22Rv1 (cell line): ENCODE data around the gene CEP95.

ENCODE experiments used
- CTCF ChIP-seq: fragments of 450-650 bp; IDR thresholded peaks from 2 replicates; pipeline ENCODE4 v1.5.1; 2017; ENCODE audit warnings: mild to moderate bottlenecking
- ZFX ChIP-seq: fragments of 450-650 bp; IDR thresholded peaks from 2 replicates; pipeline ENCODE4 v1.6.1; 2017; ENCODE audit warnings: antibody characterized with exemption, borderline replicate concordance

- TF ChIP-seq CTCF (no peak), ZFX (no peak)
These were observed at the start of gene CEP95 for GRCh38 chr17:64506576-64507412.
